Colonic mucosa (tissue), 4 donors: ENCODE results near the gene WWOX. TPM values are rescaled to one million over a fixed set of nuclear protein-coding genes. Genes with fewer than 3 reads are reported as not detected.

Experiments
- DNase-seq: peaks from one replicate; pipeline ENCODE4 v3.0.0-alpha.2; 2020
- H3K27ac ChIP-seq: fragments of 200-600 bp; one replicate; pipeline ENCODE4 v1.8.0; 2021
- H3K27me3 ChIP-seq: fragments of 200-600 bp; one replicate; pipeline ENCODE4 v1.8.0; 2021
- H3K36me3 ChIP-seq: fragments of 200-600 bp; one replicate; pipeline ENCODE4 v1.8.0; 2021
- H3K4me1 ChIP-seq: fragments of 200-600 bp; one replicate; pipeline ENCODE4 v1.8.0; 2021; ENCODE audit warnings: mild to moderate bottlenecking
- H3K4me3 ChIP-seq: fragments of 200-600 bp; one replicate; pipeline ENCODE4 v1.8.0; 2021
- H3K9ac ChIP-seq, 2 donors: one replicate each; pipeline ENCODE4 v1.7.0; 2013; ENCODE audit warnings: control low read depth in 2 of 2, low read depth in 2 of 2, low read length in 2 of 2
- H3K9me3 ChIP-seq: fragments of 200-600 bp; one replicate; pipeline ENCODE4 v1.8.0; 2021
- CTCF ChIP-seq: fragments of 200-600 bp; IDR thresholded peaks from one replicate; pipeline ENCODE4 v1.8.0; 2022; ENCODE audit warnings: antibody characterized with exemption, mild to moderate bottlenecking
- intact Hi-C: fragments of 100-400 bp; cut with DNase I; formaldehyde crosslinking; loops from one replicate; pipeline ENCODE4 v1.14.1; 2022
- total RNA-seq, 2 donors: library from RNA; stranded (reverse); fragmentation: NEBNext Ultra II Directional in 1 of 2; extraction: Animal tissue kit (Norgen Biotek cat#: 25700) in 1 of 2; gene quantifications; one replicate each; pipeline ENCODE4 v1.2.1, GENCODE V29; 2021
- donor health status: healthy.
- donor health status: DM: no; HTN: no; CAD: no.
- donor health status: DM: no; HTN: no; CAD: no.

The WWOX gene
- total RNA-seq, 2 donors from 2014 or later: 7.2 to 11.0 TPM

GRCh38 chr16:78252757-78253156 lies 153.3 kb downstream of the WWOX start:
- Histone ChIP-seq H3K4me1 (no peaks in the 10 kb centered on the region), H3K36me3 (no peaks in the 10 kb centered on the region), H3K27ac (no peak overlapping the region), H3K4me3 (no peak overlapping the region), H3K9ac (no peak overlapping the region), H3K27me3 (no peaks in the 10 kb centered on the region), H3K9me3 (no peaks in the 10 kb centered on the region)
- no peak for DNase-seq
- intact Hi-C loops: no loop called here
- no peak for TF ChIP-seq CTCF

- Histone ChIP-seq H3K27me3 (no peaks in the 10 kb centered on the region), H3K4me1 (no peaks in the 10 kb centered on the region), H3K36me3 (no peaks in the 10 kb centered on the region), H3K9ac (no peak overlapping the region), H3K4me3 (no peak overlapping the region), H3K27ac (no peak overlapping the region), H3K9me3 (no peaks in the 10 kb centered on the region)
- no peak for DNase-seq
- no peak for TF ChIP-seq CTCF
- intact Hi-C loops: no loop called here
Measured at GRCh38 chr16:78254841-78255240, 155.4 kb downstream of the WWOX start.

GRCh38 chr16:78256686-78257375 lies 157.4 kb downstream of the WWOX start:
- intact Hi-C loops: no loop called here
- no peak overlapping the region for H3K4me3 ChIP-seq

GRCh38 chr16:78257376-78257728 lies 157.9 kb downstream of the WWOX start:
- TF ChIP-seq CTCF: no peak
- H3K27ac ChIP-seq: no peak overlapping the region
- no peaks in the 10 kb centered on the region for H3K4me1 ChIP-seq
- intact Hi-C loops: no loop called here
- no peaks in the 10 kb centered on the region for H3K36me3 ChIP-seq
- H3K9me3 ChIP-seq: no peaks in the 10 kb centered on the region
- DNase-seq: no peak
- no peak overlapping the region for H3K9ac ChIP-seq
- H3K4me3 ChIP-seq: no peak overlapping the region
- no peaks in the 10 kb centered on the region for H3K27me3 ChIP-seq

More at GRCh38 chr16:78256686-78257375, 157.4 kb downstream of the WWOX start:
- Histone ChIP-seq H3K27ac (no peak overlapping the region), H3K36me3 (no peaks in the 10 kb centered on the region), H3K9me3 (no peaks in the 10 kb centered on the region), H3K9ac (no peak overlapping the region), H3K27me3 (no peaks in the 10 kb centered on the region), H3K4me1 (no peaks in the 10 kb centered on the region)
- no peak for TF ChIP-seq CTCF
- no peak for DNase-seq

GRCh38 chr16:78258375-78259065 lies 159.1 kb downstream of the WWOX start:
- intact Hi-C loops: no loop called here
- Histone ChIP-seq H3K36me3 (no peaks in the 10 kb centered on the region), H3K4me3 (no peak overlapping the region), H3K4me1 (no peaks in the 10 kb centered on the region), H3K27ac (no peak overlapping the region), H3K9ac (no peak overlapping the region), H3K9me3 (no peaks in the 10 kb centered on the region), H3K27me3 (no peaks in the 10 kb centered on the region)
- TF ChIP-seq CTCF: no peak
- DNase-seq: no peak
